Hematopoietic multipotent progenitor cell treated with erythropoietin and hydrocortisone succinate and interleukin-3 and kit ligand, for 15 days (in vitro differentiated cells): Measurements from ENCODE around the gene TBC1D3B.
"Not testable (repeated sequence)": the region's sequence is repeated elsewhere in the genome, so short reads cannot be mapped to it uniquely, and the experiment has no call there.

Experiments
- DNase-seq: peaks from one replicate; pipeline ENCODE4 v3.0.0-alpha.2; 2015; ENCODE audit warnings: low spot score

The TBC1D3B gene

DNA sequence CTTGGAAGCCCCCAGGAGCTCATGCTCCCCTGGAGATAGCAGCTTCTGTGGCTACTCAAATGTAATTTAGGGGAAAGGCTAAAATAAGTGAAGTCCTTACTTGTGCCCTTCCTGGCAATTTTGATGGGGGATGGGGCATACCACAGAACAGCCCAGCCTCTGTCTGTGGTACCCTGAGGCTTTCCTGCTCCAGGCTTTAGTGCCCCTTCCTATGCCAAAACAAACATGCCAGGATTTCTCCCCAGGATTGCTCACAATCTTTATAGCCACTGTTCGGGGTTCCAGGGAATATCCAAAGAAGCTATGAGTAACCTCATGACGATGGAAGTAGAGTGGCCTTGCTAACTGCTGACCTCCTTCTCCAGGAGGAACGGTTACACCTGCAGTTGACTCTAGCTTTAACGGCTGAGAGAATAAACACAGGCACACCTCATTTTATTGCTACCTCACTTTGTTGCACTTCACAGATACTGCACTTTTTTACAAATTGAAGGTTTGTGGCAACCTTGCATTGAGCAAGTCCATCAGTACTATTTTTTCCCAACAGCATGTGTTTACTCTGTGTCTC, 47.9 kb downstream of the TBC1D3B start:
- DNase-seq: no peak

DNA sequence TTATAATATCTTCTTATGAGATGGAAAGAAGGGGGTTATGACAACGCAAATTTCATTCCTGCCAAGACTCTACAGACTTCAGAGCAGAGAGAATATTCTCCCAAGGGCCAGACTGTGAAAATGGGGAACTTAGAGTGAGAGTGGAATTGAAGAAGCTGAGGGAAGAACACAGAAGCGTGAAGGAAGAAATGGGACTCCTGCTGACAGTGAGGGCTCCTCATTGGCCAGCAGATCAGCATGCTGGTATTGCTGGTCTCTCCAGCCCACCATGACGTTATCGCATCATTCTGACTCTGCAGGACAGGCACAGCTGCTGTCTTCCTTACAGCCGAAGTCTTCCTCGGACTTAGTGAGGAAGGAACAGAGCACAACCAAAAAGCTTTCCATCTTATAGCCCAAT, 48.5 kb downstream of the TBC1D3B start:
- no peak for DNase-seq

DNA sequence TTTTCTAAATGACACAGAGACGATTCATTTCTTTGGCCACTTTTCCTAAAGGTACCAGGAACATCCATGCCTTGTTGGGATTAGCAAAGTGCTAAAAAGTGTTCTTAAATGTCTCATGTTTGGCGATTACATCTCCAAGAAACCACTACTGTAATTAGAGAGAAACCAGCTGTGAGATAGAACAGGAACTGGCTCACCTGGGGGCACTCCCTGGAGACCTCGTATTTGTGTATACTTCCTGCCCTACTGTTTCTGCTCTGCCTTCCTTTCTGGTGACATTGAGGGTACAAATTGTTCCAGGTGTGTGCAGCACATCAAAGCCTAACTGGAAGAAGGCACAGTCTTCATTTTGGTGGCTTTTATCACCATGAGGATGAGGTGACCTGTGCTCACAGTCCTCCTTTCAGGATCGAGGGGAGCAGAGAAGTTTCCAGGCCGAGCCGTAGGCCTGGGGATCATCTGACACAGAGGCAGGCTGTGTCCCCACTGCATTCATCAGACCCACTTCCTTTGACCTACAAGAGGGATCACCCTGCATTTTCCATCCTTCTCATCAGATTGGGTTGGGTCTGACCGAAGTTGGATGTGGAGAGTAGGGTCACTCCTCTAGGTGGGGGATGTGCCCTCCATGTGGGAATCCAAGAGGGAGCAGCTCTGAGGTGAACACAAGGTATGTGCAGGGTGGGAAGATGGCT, 49.1 kb downstream of the TBC1D3B start:
- DNase-seq: no peak

DNA sequence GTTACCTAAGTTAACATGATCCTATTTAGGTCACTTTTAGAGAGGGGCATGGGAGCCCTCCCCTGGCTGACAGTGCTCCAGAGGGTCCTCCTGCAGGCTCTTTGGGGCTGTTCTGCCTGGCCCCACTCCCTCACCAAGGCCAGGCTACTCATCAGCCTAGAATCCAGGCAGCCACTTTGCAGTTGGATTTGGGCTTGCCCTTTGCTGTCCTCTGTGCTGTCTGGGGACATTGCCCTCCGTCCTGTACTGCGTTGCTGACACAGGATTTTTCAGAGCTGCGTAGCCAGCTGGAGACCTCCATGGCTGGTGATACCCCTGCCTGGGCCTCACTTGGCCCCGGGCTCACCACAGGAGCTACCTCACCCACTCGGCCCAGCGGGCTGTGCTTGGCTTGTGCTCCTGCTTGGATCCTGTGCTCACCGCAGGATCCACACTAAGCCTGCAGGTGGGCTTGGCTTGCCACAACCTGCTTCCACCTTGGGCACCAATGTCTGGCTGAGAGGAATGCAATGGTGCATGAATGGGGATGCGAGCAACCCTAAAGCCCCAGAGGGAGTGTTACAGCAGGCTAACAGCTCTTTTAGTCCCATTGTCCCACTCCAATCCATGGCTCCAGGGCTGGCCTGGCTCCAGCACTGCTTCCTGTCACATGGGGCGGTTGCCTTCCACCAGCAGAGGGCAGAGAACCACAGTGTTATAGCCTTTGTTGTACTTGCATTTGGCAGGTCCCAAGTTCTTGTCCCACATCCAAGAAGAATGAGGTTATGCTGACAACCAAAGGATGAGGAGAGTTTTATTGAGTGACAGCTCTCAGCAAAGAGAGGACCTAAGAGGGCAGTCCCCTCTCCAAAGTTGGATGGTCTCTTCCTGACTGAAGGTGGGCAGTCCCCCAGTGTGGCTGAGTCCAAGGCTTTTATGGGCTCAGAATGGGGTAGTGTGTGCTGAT, 51.3 kb downstream of the TBC1D3B start:
- no peak for DNase-seq

DNA sequence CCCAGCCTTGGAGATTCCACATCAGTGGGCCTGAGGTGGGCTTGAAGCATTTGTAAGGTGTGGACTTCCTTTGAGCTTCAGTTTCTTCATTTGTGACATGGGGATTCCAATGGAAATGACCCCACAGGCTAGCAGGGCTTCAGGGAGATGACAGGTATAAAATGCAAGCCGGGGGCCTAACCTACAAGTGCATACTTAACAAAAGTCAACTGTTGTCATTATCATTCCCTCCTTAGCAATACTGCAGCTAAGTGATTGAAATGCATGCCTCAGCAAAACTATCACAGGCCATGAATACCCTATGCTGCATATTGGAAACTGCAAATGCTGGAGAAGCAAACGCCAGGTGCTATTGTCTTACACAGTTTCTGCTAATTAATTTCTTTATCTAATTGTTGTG, 53.0 kb downstream of the TBC1D3B start:
- no peak for DNase-seq

DNA sequence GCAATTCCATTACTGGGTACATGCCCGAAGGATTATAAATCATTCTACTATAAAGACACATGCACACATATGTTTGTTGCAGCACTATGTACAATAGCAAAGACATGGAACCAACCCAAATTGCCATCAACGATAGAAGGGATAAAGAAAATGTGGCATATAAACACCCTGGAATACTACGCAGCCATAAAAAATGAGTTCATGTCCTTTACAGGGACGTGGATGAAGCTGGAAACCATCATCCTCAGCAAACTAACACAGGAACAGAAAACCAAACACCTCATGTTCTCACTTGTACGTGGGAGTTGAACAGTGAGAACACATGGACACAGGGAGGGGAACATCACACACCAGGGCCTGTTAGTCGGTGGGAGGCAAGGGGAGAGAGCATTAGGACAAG, 55.3 kb downstream of the TBC1D3B start:
- DNase-seq: not testable (repeated sequence)

- no peak for DNase-seq
Measured at GRCh38 chr17:36120221-36120620, 56.2 kb downstream of the TBC1D3B start.

GRCh38 chr17:36118477-36119353, 57.7 kb downstream of the TBC1D3B start:
- DNase-seq: no peak

DNA sequence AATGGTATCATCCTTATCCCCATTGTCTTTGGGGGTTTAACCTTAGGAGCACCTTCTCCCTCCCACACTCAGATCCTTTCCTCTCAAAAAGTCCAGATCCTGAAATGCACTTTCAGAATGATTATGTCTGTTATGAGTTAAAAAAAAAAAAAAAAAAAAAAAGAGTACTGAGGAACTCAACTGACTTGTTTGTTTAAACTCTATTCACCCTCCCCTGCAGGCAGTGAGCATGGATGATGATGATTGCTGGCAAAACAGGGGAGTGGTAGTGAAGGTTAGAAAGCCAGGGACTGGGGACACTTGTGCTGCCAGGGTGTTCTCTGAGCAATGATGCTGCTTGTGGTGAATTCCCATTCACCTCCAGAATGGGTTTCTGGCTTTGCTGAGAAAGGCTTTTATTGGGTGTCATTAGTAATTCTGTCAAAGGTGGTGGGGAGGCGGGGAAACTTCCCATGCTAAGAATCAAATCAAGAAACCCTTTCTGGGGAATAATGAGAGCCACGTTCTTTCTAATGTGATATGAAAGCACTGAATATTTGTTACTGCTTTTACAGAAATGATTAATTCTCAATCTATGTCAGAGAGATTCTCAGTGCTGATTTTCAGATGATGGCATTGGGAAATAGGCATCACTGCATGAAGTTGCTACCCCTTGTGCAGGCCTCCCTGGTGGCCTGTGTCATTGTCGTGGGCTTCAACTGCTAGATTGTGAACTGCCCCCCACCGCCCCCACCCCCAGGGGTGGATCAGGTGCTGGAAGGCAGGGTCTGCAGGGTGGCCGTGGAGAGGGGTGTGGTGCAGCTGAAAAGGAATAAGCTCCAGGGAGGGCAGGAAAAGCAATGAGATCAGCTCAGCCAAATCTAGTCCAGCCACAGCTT, 58.7 kb downstream of the TBC1D3B start:
- DNase-seq: no peak
